DOHH2 (cell line): ENCODE measurements around the gene MALRD1.

Experiments
- H3F3A ChIP-seq: fragments of 200-600 bp; sonication (generic), shearing (Covaris generic); 2 replicates; pipeline ENCODE4 v1.6.0; 2016; ENCODE audit warnings: antibody characterized with exemption, mild to moderate bottlenecking; ENCODE audit not compliant: control insufficient read depth, insufficient read depth
- H3K27ac ChIP-seq: fragments of 200-600 bp; sonication (generic); 2 replicates; pipeline ENCODE4 v1.5.1; 2014; ENCODE audit warnings: low read depth, mild to moderate bottlenecking, low read length, moderate library complexity
- H3K27me3 ChIP-seq: fragments of 200-600 bp; sonication (generic); 2 replicates; pipeline ENCODE4 v1.6.1; 2014; ENCODE audit warnings: mild to moderate bottlenecking, low read length, mixed read lengths; ENCODE audit not compliant: control insufficient read depth
- H3K36me3 ChIP-seq: fragments of 200-600 bp; sonication (generic); 2 replicates; pipeline ENCODE4 v1.6.1; 2014; ENCODE audit warnings: mild to moderate bottlenecking, low read length, moderate library complexity, mixed read lengths; ENCODE audit not compliant: control insufficient read depth
- H3K4me1 ChIP-seq: fragments of 200-600 bp; sonication (generic); 2 replicates; pipeline ENCODE4 v1.6.1; 2014; ENCODE audit warnings: mild to moderate bottlenecking, low read length, mixed read lengths; ENCODE audit not compliant: control insufficient read depth
- H3K4me2 ChIP-seq: fragments of 200-600 bp; sonication (generic); 2 replicates; pipeline ENCODE4 v1.6.0; 2014; ENCODE audit warnings: mild to moderate bottlenecking, low read length, moderate library complexity
- H3K4me3 ChIP-seq: fragments of 200-600 bp; sonication (generic); 2 replicates; pipeline ENCODE4 v1.5.1; 2014; ENCODE audit warnings: mild to moderate bottlenecking, low read length, mixed read lengths
- H3K79me2 ChIP-seq: fragments of 200-600 bp; sonication (generic); 2 replicates; pipeline ENCODE4 v1.6.1; 2014; ENCODE audit warnings: mild to moderate bottlenecking, low read length, mixed read lengths; ENCODE audit not compliant: control insufficient read depth
- H3K9me2 ChIP-seq: fragments of 200-600 bp; sonication (generic); replicated peaks from 2 replicates; pipeline ENCODE4 v1.6.1; 2014; ENCODE audit warnings: mild to moderate bottlenecking, low read length, mixed read lengths; ENCODE audit not compliant: control insufficient read depth
- H3K9me3 ChIP-seq: fragments of 200-600 bp; sonication (generic); 2 replicates; pipeline ENCODE4 v1.6.1; 2014; ENCODE audit warnings: antibody characterized with exemption, low read length, mixed read lengths; ENCODE audit not compliant: control insufficient read depth, insufficient read depth
- H4K20me1 ChIP-seq: fragments of 200-600 bp; sonication (generic); 2 replicates; pipeline ENCODE4 v1.6.0; 2014; ENCODE audit warnings: low read depth, mild to moderate bottlenecking, antibody characterized with exemption, low read length, moderate library complexity; ENCODE audit not compliant: control insufficient read depth, insufficient read depth
- EZH2phosphoT487 ChIP-seq: fragments of 200-600 bp; sonication (generic); IDR thresholded peaks from 2 replicates; pipeline ENCODE4 v1.6.1; 2017; ENCODE audit warnings: borderline replicate concordance, mild to moderate bottlenecking, antibody characterized with exemption, low read length, moderate library complexity, mixed read lengths
- TF ChIP-seq, protein P1 (sequence below): fragments of 200-600 bp; sonication (generic); IDR thresholded peaks from one replicate; pipeline ENCODE4 v1.5.1; 2014; ENCODE audit warnings: antibody characterized with exemption, mild to moderate bottlenecking, low read depth, low read length; ENCODE audit not compliant: poor library complexity, severe bottlenecking

MALRD1 gene

GRCh38 chr10:19302117-19302516, 253.5 kb downstream of the MALRD1 start:
- Histone ChIP-seq H3K79me2 (no peaks in the 10 kb centered on the region), H3K27me3 (no peaks in the 10 kb centered on the region), H3F3A (no peaks in the 10 kb centered on the region), H3K36me3 (no peaks in the 10 kb centered on the region), H4K20me1 (no peaks in the 10 kb centered on the region), H3K4me2 (no peak overlapping the region), H3K27ac (no peak overlapping the region), H3K9me2 (no peaks in the 10 kb centered on the region), H3K4me3 (no peak overlapping the region), H3K4me1 (no peaks in the 10 kb centered on the region), H3K9me3 (no peaks in the 10 kb centered on the region)
- TF ChIP-seq, protein P1, sequence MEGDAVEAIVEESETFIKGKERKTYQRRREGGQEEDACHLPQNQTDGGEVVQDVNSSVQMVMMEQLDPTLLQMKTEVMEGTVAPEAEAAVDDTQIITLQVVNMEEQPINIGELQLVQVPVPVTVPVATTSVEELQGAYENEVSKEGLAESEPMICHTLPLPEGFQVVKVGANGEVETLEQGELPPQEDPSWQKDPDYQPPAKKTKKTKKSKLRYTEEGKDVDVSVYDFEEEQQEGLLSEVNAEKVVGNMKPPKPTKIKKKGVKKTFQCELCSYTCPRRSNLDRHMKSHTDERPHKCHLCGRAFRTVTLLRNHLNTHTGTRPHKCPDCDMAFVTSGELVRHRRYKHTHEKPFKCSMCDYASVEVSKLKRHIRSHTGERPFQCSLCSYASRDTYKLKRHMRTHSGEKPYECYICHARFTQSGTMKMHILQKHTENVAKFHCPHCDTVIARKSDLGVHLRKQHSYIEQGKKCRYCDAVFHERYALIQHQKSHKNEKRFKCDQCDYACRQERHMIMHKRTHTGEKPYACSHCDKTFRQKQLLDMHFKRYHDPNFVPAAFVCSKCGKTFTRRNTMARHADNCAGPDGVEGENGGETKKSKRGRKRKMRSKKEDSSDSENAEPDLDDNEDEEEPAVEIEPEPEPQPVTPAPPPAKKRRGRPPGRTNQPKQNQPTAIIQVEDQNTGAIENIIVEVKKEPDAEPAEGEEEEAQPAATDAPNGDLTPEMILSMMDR: no peak
- TF ChIP-seq EZH2phosphoT487: no peak

DNA sequence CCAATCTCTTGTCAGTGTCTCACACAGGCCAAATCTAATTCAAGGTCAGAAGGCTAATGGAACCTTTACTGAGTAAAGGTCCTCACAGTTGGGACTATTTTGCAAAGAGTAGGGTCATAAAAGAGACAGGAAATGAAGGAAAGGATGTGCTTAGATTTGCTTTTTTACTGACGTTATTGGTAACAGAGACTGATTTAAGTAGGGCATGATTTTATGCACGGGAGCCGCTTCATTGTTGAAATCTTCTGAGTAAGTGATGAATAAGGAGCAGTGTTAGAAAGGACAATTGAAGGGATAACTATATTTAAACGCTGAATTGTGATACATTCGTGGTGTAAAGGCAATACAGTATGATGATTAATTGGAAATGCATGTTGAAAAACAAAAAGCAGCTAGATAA, 261.5 kb downstream of the MALRD1 start:
- H3K27ac ChIP-seq: no peak overlapping the region
- no peaks in the 10 kb centered on the region for H4K20me1 ChIP-seq
- TF ChIP-seq, protein P1: no peak
- TF ChIP-seq EZH2phosphoT487: no peak
- no peaks in the 10 kb centered on the region for H3K36me3 ChIP-seq
- H3K79me2 ChIP-seq: no peaks in the 10 kb centered on the region
- no peak overlapping the region for H3K4me3 ChIP-seq
- H3K4me1 ChIP-seq: no peaks in the 10 kb centered on the region
- H3K27me3 ChIP-seq: no peaks in the 10 kb centered on the region
- H3K4me2 ChIP-seq: no peak overlapping the region
- no peaks in the 10 kb centered on the region for H3F3A ChIP-seq
- no peaks in the 10 kb centered on the region for H3K9me2 ChIP-seq
- peaks cover 2% of the 10 kb centered on the region; the same call in 1 of the 2 replicates for H3K9me3 ChIP-seq

GRCh38 chr10:19316204-19316870, 267.7 kb downstream of the MALRD1 start:
- Histone ChIP-seq H3K79me2 (no peaks in the 10 kb centered on the region), H3K9me3 (peaks cover 2% of the 10 kb centered on the region; the same call in 1 of the 2 replicates), H3K4me3 (no peak overlapping the region), H3K36me3 (no peaks in the 10 kb centered on the region), H3K4me1 (no peaks in the 10 kb centered on the region), H3K9me2 (no peaks in the 10 kb centered on the region), H3K27ac (no peak overlapping the region), H4K20me1 (no peaks in the 10 kb centered on the region), H3K27me3 (no peaks in the 10 kb centered on the region), H3K4me2 (no peak overlapping the region), H3F3A (no peaks in the 10 kb centered on the region)
- no peak for TF ChIP-seq EZH2phosphoT487
- TF ChIP-seq, protein P1: no peak
